Measurements from ENCODE around the gene PIKFYVE.
"Not testable (repeated sequence)": the region's sequence is repeated elsewhere in the genome, so short reads cannot be mapped to it uniquely, and the experiment has no call there.

Gene PIKFYVE

GRCh38 chr2:208254871-208255556 is 11.0 kb upstream of the PIKFYVE start, which contains the start of gene IDH1:
TSS of gene IDH1 (minus strand) at chr2:208255071. CDS start at chr2:208251551, 3,520 bp downstream.
- DNase-seq, result peak; percentile 88

- no peak for DNase-seq
Measured at GRCh38 chr2:208255557-208256106, 10.4 kb upstream of the PIKFYVE start.

- no peak for DNase-seq
Measured at GRCh38 chr2:208256192-208256782, 9.8 kb upstream of the PIKFYVE start.

GRCh38 chr2:208256849-208257813 is 8.9 kb upstream of the PIKFYVE start:
- DNase-seq, result not testable (repeated sequence)

GRCh38 chr2:208265371-208265800 is 669 bp upstream of the PIKFYVE start:
- DNase-seq, result no peak

GRCh38 chr2:208266553-208266893 is 468 bp downstream of the PIKFYVE start:
- DNase-seq, result peak; percentile 30

GRCh38 chr2:208266936-208267335 is 881 bp downstream of the PIKFYVE start:
- no peak for DNase-seq

GRCh38 chr2:208267526-208267925 is 1.5 kb downstream of the PIKFYVE start:
- not testable (repeated sequence) for DNase-seq

GRCh38 chr2:208268156-208268952 is 2.3 kb downstream of the PIKFYVE start:
- no peak for DNase-seq

GRCh38 chr2:208269091-208269490 is 3.0 kb downstream of the PIKFYVE start:
- no peak for DNase-seq

- no peak for DNase-seq
Measured at GRCh38 chr2:208274748-208275147, 8.7 kb downstream of the PIKFYVE start.

- no peak for DNase-seq
Measured at GRCh38 chr2:208278549-208278948, 12.5 kb downstream of the PIKFYVE start.

- no peak for DNase-seq
Measured at GRCh38 chr2:208279236-208279635, 13.2 kb downstream of the PIKFYVE start.

GRCh38 chr2:208280234-208280633 is 14.2 kb downstream of the PIKFYVE start:
- DNase-seq, result no peak

- no peak for DNase-seq
Measured at GRCh38 chr2:208280933-208281332, 14.9 kb downstream of the PIKFYVE start.

GRCh38 chr2:208285853-208286252 is 19.8 kb downstream of the PIKFYVE start:
- no peak for DNase-seq

GRCh38 chr2:208294482-208295024 is 28.5 kb downstream of the PIKFYVE start:
- no peak for DNase-seq

- DNase-seq, result no peak
Measured at GRCh38 chr2:208295834-208296233, 29.8 kb downstream of the PIKFYVE start.

- DNase-seq, result no peak
Measured at GRCh38 chr2:208296610-208297009, 30.6 kb downstream of the PIKFYVE start.

- no peak for DNase-seq
Measured at GRCh38 chr2:208297961-208298360, 31.9 kb downstream of the PIKFYVE start.

GRCh38 chr2:208300847-208301618 is 35.0 kb downstream of the PIKFYVE start:
- DNase-seq, result no peak
